ENCODE data around the gene MCMBP.

GRCh38 chr10:119801998-119802538 lies 70.6 kb downstream of the MCMBP start:
- TF ChIP-seq GABPA (IDR thresholded peaks at IDR 0.05; ENCODE audit: low read depth): no peak
- TF ChIP-seq CTCF (IDR thresholded peaks at IDR 0.05): no peak
- TF ChIP-seq POLR2AphosphoS5 (IDR thresholded peaks at IDR 0.05; ENCODE audit: low read depth, low read length): no peak
- TF ChIP-seq FOXM1 (IDR thresholded peaks at IDR 0.05; ENCODE audit: low read depth): no peak
- TF ChIP-seq TAF1 (IDR thresholded peaks at IDR 0.05; ENCODE audit: borderline replicate concordance, low read depth, low read length): no peak
- no peak for TF ChIP-seq USF2 (IDR thresholded peaks at IDR 0.05; ENCODE audit: borderline replicate concordance, low read depth, low read length)
- TF ChIP-seq YY1 (IDR thresholded peaks at IDR 0.05; ENCODE audit: low read depth): no peak
- TF ChIP-seq EP300 (IDR thresholded peaks at IDR 0.05; ENCODE audit: borderline replicate concordance in 1 of 2, low read depth in 1 of 2, low read length in 1 of 2): no peak
- no peak for TF ChIP-seq RFX5 (IDR thresholded peaks at IDR 0.05; ENCODE audit: low read length)

Data from SK-N-SH (cell line).